Lower lobe of right lung (tissue), 2 donors: ENCODE results near the gene USHBP1. TPM values are rescaled to one million over a fixed set of nuclear protein-coding genes. Genes with fewer than 3 reads are reported as not detected.

Experiments used
- ATAC-seq, 2 donors: fragments of 200-7000 bp; cut with Tn5 transposase; one replicate each; pipeline ENCODE4 v1.9.1; 2020 to 2022; ENCODE audit warnings: mild to moderate bottlenecking in 2 of 2, moderate library complexity in 2 of 2
- DNase-seq: peaks from one replicate; pipeline ENCODE4 v3.0.0-alpha.2; 2020
- H3K27ac ChIP-seq: fragments of 200-600 bp; one replicate; pipeline ENCODE4 v1.8.0; 2022
- H3K27me3 ChIP-seq: fragments of 200-600 bp; one replicate; pipeline ENCODE4 v1.8.0; 2022; ENCODE audit warnings: low read depth
- H3K36me3 ChIP-seq: fragments of 200-600 bp; one replicate; pipeline ENCODE4 v1.8.0; 2022; ENCODE audit warnings: mild to moderate bottlenecking
- H3K4me1 ChIP-seq: fragments of 200-600 bp; one replicate; pipeline ENCODE4 v1.8.0; 2022
- H3K4me3 ChIP-seq: fragments of 200-600 bp; one replicate; pipeline ENCODE4 v1.8.0; 2022; ENCODE audit warnings: mild to moderate bottlenecking
- H3K9me3 ChIP-seq: fragments of 200-600 bp; one replicate; pipeline ENCODE4 v1.8.0; 2022
- CTCF ChIP-seq: fragments of 200-600 bp; IDR thresholded peaks from one replicate; pipeline ENCODE4 v1.8.0; 2022; ENCODE audit warnings: antibody characterized with exemption, mild to moderate bottlenecking
- intact Hi-C: fragments of 100-400 bp; cut with DNase I; formaldehyde crosslinking; loops from one replicate; pipeline ENCODE4 v1.11.0; 2022
- total RNA-seq: library from RNA; stranded (reverse); fragmentation: NEBNext Ultra II Directional; extraction: Animal tissue kit (Norgen Biotek cat#: 25700); gene quantifications from one replicate; pipeline ENCODE4 v1.2.1, GENCODE V29; 2021
- donor health status: DM: no; HTN: yes; CAD: no; lungs with severe emphysema.

USHBP1 gene
- total RNA-seq, 1 donor from 2014 or later: 8.2 TPM

- intact Hi-C loops: no loop called here
- H3K36me3 ChIP-seq: peaks cover 62% of the 10 kb centered on the region
- no peak for ATAC-seq
Observed at GRCh38 chr19:17229890-17230289, 34.7 kb downstream of the USHBP1 start.

GRCh38 chr19:17227798-17228367 is 36.7 kb downstream of the USHBP1 start:
- peak overlapping the region; percentile 90 for H3K27ac ChIP-seq
- TF ChIP-seq CTCF: no peak
- H3K4me3 ChIP-seq: no peak overlapping the region
- intact Hi-C loops: no loop called here
- H3K36me3 ChIP-seq: peaks cover 44% of the 10 kb centered on the region
- no peaks in the 10 kb centered on the region for H3K9me3 ChIP-seq
- H3K27me3 ChIP-seq: no peaks in the 10 kb centered on the region
- ATAC-seq: no peak
- H3K4me1 ChIP-seq: peaks cover 22% of the 10 kb centered on the region
- no peak for DNase-seq

More at GRCh38 chr19:17229890-17230289, 34.7 kb downstream of the USHBP1 start:
- TF ChIP-seq CTCF: no peak
- Histone ChIP-seq H3K27me3 (no peaks in the 10 kb centered on the region), H3K9me3 (no peaks in the 10 kb centered on the region), H3K4me1 (peaks cover 31% of the 10 kb centered on the region), H3K4me3 (no peak overlapping the region), H3K27ac (no peak overlapping the region)
- DNase-seq: no peak

GRCh38 chr19:17226002-17226933 is 38.3 kb downstream of the USHBP1 start, which contains the start of gene OCEL1:
Gene OCEL1, plus strand, starts transcription at chr19:17226226. Its CDS starts 22 bp downstream, at chr19:17226248.
- DNase-seq (peak; percentile 100), ATAC-seq (peak; percentile 98)
- TF ChIP-seq CTCF: no peak
- intact Hi-C loops: no loop called here
- no peaks in the 10 kb centered on the region for H3K9me3 ChIP-seq
- peaks cover 22% of the 10 kb centered on the region for H3K4me1 ChIP-seq
- H3K4me3 ChIP-seq: peak within 1 kb of the TSS; percentile 66
- peaks cover 28% of the 10 kb centered on the region for H3K36me3 ChIP-seq
- H3K27ac ChIP-seq: peak within 1 kb of the TSS; percentile 90
- no peaks in the 10 kb centered on the region for H3K27me3 ChIP-seq

- H3K27me3 ChIP-seq: no peaks in the 10 kb centered on the region
- peaks cover 22% of the 10 kb centered on the region for H3K4me1 ChIP-seq
- intact Hi-C loops: no loop called here
- H3K4me3 ChIP-seq: peak overlapping the region; percentile 66
- TF ChIP-seq CTCF: no peak
- peaks cover 16% of the 10 kb centered on the region for H3K36me3 ChIP-seq
- ATAC-seq: no peak
- no peak for DNase-seq
- no peak overlapping the region for H3K27ac ChIP-seq
- H3K9me3 ChIP-seq: no peaks in the 10 kb centered on the region
Observed at GRCh38 chr19:17225053-17225452, 39.5 kb downstream of the USHBP1 start.

- H3K4me1 ChIP-seq: peaks cover 8% of the 10 kb centered on the region
- ATAC-seq (no peak), DNase-seq (no peak)
- intact Hi-C loops: no loop called here
- no peaks in the 10 kb centered on the region for H3K9me3 ChIP-seq
- TF ChIP-seq CTCF: no peak
- no peak overlapping the region for H3K27ac ChIP-seq
- peaks cover 32% of the 10 kb centered on the region for H3K36me3 ChIP-seq
- no peak overlapping the region for H3K4me3 ChIP-seq
- H3K27me3 ChIP-seq: no peaks in the 10 kb centered on the region
Observed at GRCh38 chr19:17220207-17220758, 44.3 kb downstream of the USHBP1 start.
